GM19025 (cell line): ENCODE results near the gene E2F4.

Source experiments
- ATAC-seq: cut with Tn5 transposase; IDR thresholded peaks from one replicate; pipeline ENCODE4 v1.9.1; 2021; ENCODE audit warnings: mild to moderate bottlenecking, low read depth, moderate library complexity; ENCODE audit not compliant: unreplicated experiment

The E2F4 gene

GRCh38 chr16:67157892-67158635, 33.9 kb upstream of the E2F4 start:
- no peak for ATAC-seq

GRCh38 chr16:67158637-67159600, 33.0 kb upstream of the E2F4 start:
- peak; percentile 40 for ATAC-seq

GRCh38 chr16:67161595-67162058, 30.3 kb upstream of the E2F4 start:
- ATAC-seq: no peak

- no peak for ATAC-seq
Measured at GRCh38 chr16:67162506-67163163, 29.3 kb upstream of the E2F4 start.

- ATAC-seq: no peak
Measured at GRCh38 chr16:67163164-67163998, 28.6 kb upstream of the E2F4 start.

- ATAC-seq: no peak
Measured at GRCh38 chr16:67163999-67164558, 27.9 kb upstream of the E2F4 start.

GRCh38 chr16:67164599-67165061, 27.3 kb upstream of the E2F4 start, which contains the start of gene HSF4:
Gene HSF4, plus strand, starts transcription at chr16:67164745. Its CDS starts 67 bp downstream, at chr16:67164812.
- no peak for ATAC-seq

GRCh38 chr16:67165121-67166078, 26.6 kb upstream of the E2F4 start:
- ATAC-seq: no peak

GRCh38 chr16:67166110-67166547, 25.8 kb upstream of the E2F4 start:
- no peak for ATAC-seq

GRCh38 chr16:67166598-67167168, 25.3 kb upstream of the E2F4 start:
- ATAC-seq: no peak

- ATAC-seq: no peak
Measured at GRCh38 chr16:67167588-67167987, 24.4 kb upstream of the E2F4 start.

- no peak for ATAC-seq
Measured at GRCh38 chr16:67169011-67169451, 22.9 kb upstream of the E2F4 start.

GRCh38 chr16:67169642-67170167, 22.2 kb upstream of the E2F4 start:
- no peak for ATAC-seq

GRCh38 chr16:67170168-67170948, 21.6 kb upstream of the E2F4 start, which contains the start of gene NOL3:
Gene NOL3, plus strand, starts transcription at chr16:67170538.
- ATAC-seq: peak; percentile 44

- ATAC-seq: peak; percentile 3
Measured at GRCh38 chr16:67170949-67171649, 20.9 kb upstream of the E2F4 start.

- no peak for ATAC-seq
Measured at GRCh38 chr16:67173323-67173722, 18.6 kb upstream of the E2F4 start.
